Neural progenitor cell (in vitro differentiated cells): ENCODE data around the gene PDE9A.

Experiments
- EZH2 ChIP-seq: fragments of 200-600 bp; sonication (generic); IDR thresholded peaks from 2 replicates; pipeline ENCODE4 v1.6.1; 2017; ENCODE audit warnings: antibody characterized with exemption, mild to moderate bottlenecking, moderate library complexity
- EZH2phosphoT487 ChIP-seq: fragments of 200-600 bp; sonication (generic); IDR thresholded peaks from 2 replicates; pipeline ENCODE4 v1.6.1; 2017; ENCODE audit warnings: antibody characterized with exemption
- TF ChIP-seq, protein P1 (sequence below): fragments of 200-600 bp; sonication (generic); IDR thresholded peaks from 2 replicates; pipeline ENCODE4 v1.5.1; 2017; ENCODE audit warnings: antibody characterized with exemption, mild to moderate bottlenecking

GRCh38 chr21:42705746-42706374, 52.4 kb downstream of the PDE9A start:
- TF ChIP-seq, protein P1, sequence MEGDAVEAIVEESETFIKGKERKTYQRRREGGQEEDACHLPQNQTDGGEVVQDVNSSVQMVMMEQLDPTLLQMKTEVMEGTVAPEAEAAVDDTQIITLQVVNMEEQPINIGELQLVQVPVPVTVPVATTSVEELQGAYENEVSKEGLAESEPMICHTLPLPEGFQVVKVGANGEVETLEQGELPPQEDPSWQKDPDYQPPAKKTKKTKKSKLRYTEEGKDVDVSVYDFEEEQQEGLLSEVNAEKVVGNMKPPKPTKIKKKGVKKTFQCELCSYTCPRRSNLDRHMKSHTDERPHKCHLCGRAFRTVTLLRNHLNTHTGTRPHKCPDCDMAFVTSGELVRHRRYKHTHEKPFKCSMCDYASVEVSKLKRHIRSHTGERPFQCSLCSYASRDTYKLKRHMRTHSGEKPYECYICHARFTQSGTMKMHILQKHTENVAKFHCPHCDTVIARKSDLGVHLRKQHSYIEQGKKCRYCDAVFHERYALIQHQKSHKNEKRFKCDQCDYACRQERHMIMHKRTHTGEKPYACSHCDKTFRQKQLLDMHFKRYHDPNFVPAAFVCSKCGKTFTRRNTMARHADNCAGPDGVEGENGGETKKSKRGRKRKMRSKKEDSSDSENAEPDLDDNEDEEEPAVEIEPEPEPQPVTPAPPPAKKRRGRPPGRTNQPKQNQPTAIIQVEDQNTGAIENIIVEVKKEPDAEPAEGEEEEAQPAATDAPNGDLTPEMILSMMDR: peak; percentile 9
- no peak for TF ChIP-seq EZH2
- TF ChIP-seq EZH2phosphoT487: no peak
